ENCODE measurements around the gene SH3BGR. TPM values are rescaled to one million over a fixed set of nuclear protein-coding genes. Genes with fewer than 3 reads are reported as not detected.

SH3BGR gene
- total RNA-seq, 2 donors from 2014 or later: 1.0 TPM; not detected in 1

DNA sequence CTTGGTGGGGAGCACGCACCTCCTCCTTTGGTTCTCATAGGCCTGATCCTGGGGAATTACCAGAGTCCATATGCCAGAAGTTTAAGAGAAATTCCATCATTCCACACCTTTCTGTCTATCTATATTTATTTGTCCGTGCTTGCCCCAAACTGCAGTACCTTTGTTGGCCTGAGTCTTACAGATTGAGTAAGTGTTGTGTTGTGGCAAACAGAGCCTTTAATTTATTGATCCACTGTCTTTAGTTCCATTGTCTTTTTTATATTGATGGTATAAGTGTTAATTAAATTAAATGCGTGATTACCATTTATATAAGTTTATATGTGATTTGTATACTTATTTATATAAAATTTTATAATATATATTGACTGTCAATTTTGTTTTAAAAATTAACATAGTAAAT is 4.9 kb downstream of the SH3BGR start:
- no peaks in the 10 kb centered on the region for H3K27me3 ChIP-seq
- ATAC-seq: no peak
- H3K4me3 ChIP-seq: no peak overlapping the region
- TF ChIP-seq POLR2A (IDR thresholded peaks at IDR 0.05): no peak
- TF ChIP-seq, protein P1, sequence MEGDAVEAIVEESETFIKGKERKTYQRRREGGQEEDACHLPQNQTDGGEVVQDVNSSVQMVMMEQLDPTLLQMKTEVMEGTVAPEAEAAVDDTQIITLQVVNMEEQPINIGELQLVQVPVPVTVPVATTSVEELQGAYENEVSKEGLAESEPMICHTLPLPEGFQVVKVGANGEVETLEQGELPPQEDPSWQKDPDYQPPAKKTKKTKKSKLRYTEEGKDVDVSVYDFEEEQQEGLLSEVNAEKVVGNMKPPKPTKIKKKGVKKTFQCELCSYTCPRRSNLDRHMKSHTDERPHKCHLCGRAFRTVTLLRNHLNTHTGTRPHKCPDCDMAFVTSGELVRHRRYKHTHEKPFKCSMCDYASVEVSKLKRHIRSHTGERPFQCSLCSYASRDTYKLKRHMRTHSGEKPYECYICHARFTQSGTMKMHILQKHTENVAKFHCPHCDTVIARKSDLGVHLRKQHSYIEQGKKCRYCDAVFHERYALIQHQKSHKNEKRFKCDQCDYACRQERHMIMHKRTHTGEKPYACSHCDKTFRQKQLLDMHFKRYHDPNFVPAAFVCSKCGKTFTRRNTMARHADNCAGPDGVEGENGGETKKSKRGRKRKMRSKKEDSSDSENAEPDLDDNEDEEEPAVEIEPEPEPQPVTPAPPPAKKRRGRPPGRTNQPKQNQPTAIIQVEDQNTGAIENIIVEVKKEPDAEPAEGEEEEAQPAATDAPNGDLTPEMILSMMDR (IDR thresholded peaks at IDR 0.05): peak in 3 of 7 experiments; percentile 18 to 40 (median 19)
- no peaks in the 10 kb centered on the region for H3K4me1 ChIP-seq
- WGBS, 2 donors: 80 to 84% methylated on average over 3 of the region's 3 CpGs
- H3K9me3 ChIP-seq: no peaks in the 10 kb centered on the region
- intact Hi-C loops (cut with DNase I): no loop called here
- no peak for DNase-seq
- H3K36me3 ChIP-seq (replicated peaks in 1 of 2; ENCODE audit: insufficient read depth in 1 of 2, low read depth in 2 of 2): no peaks in the 10 kb centered on the region
- no peak overlapping the region for H3K27ac ChIP-seq

DNA sequence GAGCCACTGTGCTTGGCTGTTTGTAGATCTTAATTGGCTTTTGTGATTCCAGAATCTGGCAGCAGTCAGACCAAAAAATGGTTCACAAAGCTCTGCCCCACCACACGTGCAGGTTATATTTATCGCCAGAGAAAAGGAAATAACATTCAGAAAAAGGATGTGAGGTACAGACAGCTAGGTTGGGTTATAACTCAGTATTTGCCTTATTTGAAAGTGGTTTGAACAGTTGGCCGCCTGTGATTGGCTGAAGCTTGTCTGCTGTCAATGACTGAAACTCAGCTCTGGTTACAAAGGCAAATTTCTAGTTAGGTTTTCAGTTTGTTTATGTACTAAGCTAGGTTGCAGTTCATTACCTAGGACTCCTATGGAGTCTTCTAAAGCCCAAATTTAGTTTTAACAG is 9.6 kb downstream of the SH3BGR start:
- intact Hi-C loops (cut with DNase I): no loop called here
- no peaks in the 10 kb centered on the region for H3K4me1 ChIP-seq
- ATAC-seq: no peak
- TF ChIP-seq, protein P1 (IDR thresholded peaks at IDR 0.05): no peak
- no peak for TF ChIP-seq POLR2A (IDR thresholded peaks at IDR 0.05)
- no peak overlapping the region for H3K4me3 ChIP-seq
- WGBS, 2 donors: 85 to 86% methylated on average over 3 of the region's 3 CpGs
- H3K27me3 ChIP-seq: no peaks in the 10 kb centered on the region
- no peaks in the 10 kb centered on the region for H3K36me3 ChIP-seq (replicated peaks in 1 of 2; ENCODE audit: insufficient read depth in 1 of 2, low read depth in 2 of 2)
- DNase-seq: no peak
- no peaks in the 10 kb centered on the region for H3K9me3 ChIP-seq
- H3K27ac ChIP-seq: no peak overlapping the region

DNA sequence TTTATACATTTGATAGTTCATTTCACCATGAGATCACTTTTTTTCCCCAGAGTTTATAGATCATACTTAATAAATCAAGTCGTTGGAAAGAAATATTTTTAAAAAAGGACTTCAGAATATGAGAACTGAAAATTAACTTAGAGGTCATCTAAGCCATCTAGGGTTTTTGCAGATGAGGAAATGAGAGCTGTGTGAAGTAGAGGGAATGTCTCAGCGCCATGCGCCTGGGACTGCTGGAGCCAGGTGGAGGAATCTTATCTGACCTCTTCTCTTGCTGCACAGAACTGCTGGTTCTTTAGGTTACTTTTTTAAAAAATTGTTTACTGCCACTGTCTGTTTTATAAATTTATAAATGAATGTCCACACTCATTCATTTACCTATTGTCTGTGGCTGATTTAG is 11.5 kb downstream of the SH3BGR start:
- no peak for TF ChIP-seq POLR2A (IDR thresholded peaks at IDR 0.05)
- TF ChIP-seq, protein P1 (IDR thresholded peaks at IDR 0.05): no peak
- no peak overlapping the region for H3K27ac ChIP-seq
- no peaks in the 10 kb centered on the region for H3K27me3 ChIP-seq
- 73 to 81% methylated on average over 3 of the region's 3 CpGs for WGBS, 2 donors
- H3K4me1 ChIP-seq: no peaks in the 10 kb centered on the region
- H3K4me3 ChIP-seq: no peak overlapping the region
- intact Hi-C loops (cut with DNase I): no loop called here
- H3K9me3 ChIP-seq: no peaks in the 10 kb centered on the region
- H3K36me3 ChIP-seq (replicated peaks in 1 of 2; ENCODE audit: insufficient read depth in 1 of 2, low read depth in 2 of 2): no peaks in the 10 kb centered on the region
- no peak for DNase-seq
- ATAC-seq: no peak

DNA sequence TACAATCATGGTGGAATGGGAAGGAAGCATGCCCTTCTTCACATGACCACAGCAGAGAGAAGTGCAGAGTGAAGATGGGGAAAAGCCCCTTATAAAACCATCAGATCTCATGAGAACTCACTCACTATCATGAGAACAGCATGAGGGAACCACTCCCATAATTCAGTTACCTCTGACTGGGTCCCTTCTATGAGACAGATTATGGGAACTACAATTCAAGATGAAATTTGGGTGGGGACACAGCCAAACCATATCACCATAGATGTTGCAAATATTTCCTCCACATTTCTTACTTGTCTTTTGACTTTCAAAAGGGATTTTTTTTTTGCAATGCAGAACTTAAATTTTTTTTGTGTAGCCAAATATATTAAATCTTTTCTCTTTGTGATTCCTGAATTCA is 14.8 kb downstream of the SH3BGR start:
- H3K4me3 ChIP-seq: no peak overlapping the region
- no peaks in the 10 kb centered on the region for H3K9me3 ChIP-seq
- TF ChIP-seq, protein P1 (IDR thresholded peaks at IDR 0.05): no peak
- TF ChIP-seq POLR2A (IDR thresholded peaks at IDR 0.05): no peak
- no peaks in the 10 kb centered on the region for H3K36me3 ChIP-seq (replicated peaks in 1 of 2; ENCODE audit: insufficient read depth in 1 of 2, low read depth in 2 of 2)
- intact Hi-C loops (cut with DNase I): no loop called here
- H3K4me1 ChIP-seq: no peaks in the 10 kb centered on the region
- H3K27me3 ChIP-seq: no peaks in the 10 kb centered on the region
- H3K27ac ChIP-seq: no peak overlapping the region
- DNase-seq (no peak), ATAC-seq (no peak)

DNA sequence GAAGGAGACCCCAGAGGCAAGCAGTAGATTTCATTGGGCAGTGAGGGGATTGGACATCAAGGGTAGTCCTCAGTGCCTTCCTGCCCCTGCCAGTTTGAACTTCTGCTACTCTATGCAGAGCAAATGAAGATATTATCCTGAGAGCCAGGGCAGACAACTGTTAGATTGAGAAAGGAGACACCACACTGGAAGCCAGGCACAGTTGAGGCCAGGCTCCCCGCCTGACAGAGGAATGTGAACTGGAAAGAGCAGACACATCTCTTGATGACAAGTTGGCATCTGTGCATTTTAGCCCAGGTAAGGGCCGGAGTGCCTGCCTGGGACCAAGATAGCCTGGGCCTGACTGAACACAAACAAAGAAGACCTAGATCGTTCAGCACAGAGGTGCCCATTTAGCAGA is 16.0 kb downstream of the SH3BGR start:
- no peaks in the 10 kb centered on the region for H3K27me3 ChIP-seq
- WGBS, 2 donors: 87 to 94% methylated on average over 3 of the region's 3 CpGs

More for the DNA sequence above, 16.0 kb downstream of the SH3BGR start:
- H3K36me3 ChIP-seq (replicated peaks in 1 of 2; ENCODE audit: insufficient read depth in 1 of 2, low read depth in 2 of 2): no peaks in the 10 kb centered on the region
- H3K4me1 ChIP-seq: no peaks in the 10 kb centered on the region
- no peak for DNase-seq
- no peak for ATAC-seq
- intact Hi-C loops (cut with DNase I): no loop called here
- H3K9me3 ChIP-seq: no peaks in the 10 kb centered on the region
- no peak overlapping the region for H3K27ac ChIP-seq
- TF ChIP-seq, protein P1 (IDR thresholded peaks at IDR 0.05): no peak
- no peak for TF ChIP-seq POLR2A (IDR thresholded peaks at IDR 0.05)
- no peak overlapping the region for H3K4me3 ChIP-seq

All from body of pancreas (tissue), 4 donors.